SH-SY5Y (cell line): ENCODE results near the gene PTPRM.

Source experiments
- GATA2 ChIP-seq: IDR thresholded peaks from 2 replicates; pipeline ENCODE4 v1.6.1; 2011; ENCODE audit warnings: mild to moderate bottlenecking, low read depth, low read length
- GATA3 ChIP-seq: IDR thresholded peaks from 2 replicates; pipeline ENCODE4 v1.6.1; 2011; ENCODE audit warnings: low read depth, mild to moderate bottlenecking, low read length, moderate library complexity

- no peak for TF ChIP-seq GATA3
- TF ChIP-seq GATA2: no peak
Observed at GRCh38 chr18:8359481-8359880, 792.4 kb downstream of the PTPRM start.
